SH-SY5Y (cell line): Measurements from ENCODE around the gene IFIT2.

Source experiments
- GATA2 ChIP-seq: IDR thresholded peaks from 2 replicates; pipeline ENCODE4 v1.6.1; 2011; ENCODE audit warnings: mild to moderate bottlenecking, low read depth, low read length
- GATA3 ChIP-seq: IDR thresholded peaks from 2 replicates; pipeline ENCODE4 v1.6.1; 2011; ENCODE audit warnings: low read depth, mild to moderate bottlenecking, low read length, moderate library complexity

GRCh38 chr10:89263091-89263490 lies 38.8 kb upstream of the IFIT2 start:
- TF ChIP-seq GATA3 (no peak), GATA2 (no peak)
